Neural cell (in vitro differentiated cells): Measurements from ENCODE around the gene NTRK2. TPM values are rescaled to one million over a fixed set of nuclear protein-coding genes. Genes with fewer than 3 reads are reported as not detected.

Experiments used
- H2AFZ ChIP-seq: fragments of 200-600, 300-800 bp; sonication (generic), shearing (Covaris generic); 2 replicates; pipeline ENCODE4 v1.6.0; 2014; ENCODE audit warnings: low read depth, mild to moderate bottlenecking, antibody characterized with exemption, low read length, moderate library complexity
- H3F3A ChIP-seq: fragments of 200-600 bp; shearing (Covaris generic); 2 replicates; pipeline ENCODE4 v1.6.1; 2016; ENCODE audit warnings: mild to moderate bottlenecking, moderate library complexity, mixed read lengths, antibody characterized with exemption, low read length; ENCODE audit not compliant: insufficient read depth, poor library complexity, severe bottlenecking
- H3K27ac ChIP-seq: fragments of 200-600, 300-800 bp; sonication (generic), shearing (Covaris generic); 2 replicates; pipeline ENCODE4 v1.5.1; 2014; ENCODE audit warnings: mild to moderate bottlenecking, low read length, moderate library complexity
- H3K27me3 ChIP-seq: fragments of 300-800, 200-600 bp; sonication (generic), shearing (Covaris generic); 2 replicates; pipeline ENCODE4 v1.6.0; 2014; ENCODE audit warnings: mild to moderate bottlenecking, low read depth, low read length, moderate library complexity; ENCODE audit not compliant: insufficient read depth
- H3K36me3 ChIP-seq: fragments of 300-800, 200-600 bp; sonication (generic), shearing (Covaris generic); 2 replicates; pipeline ENCODE4 v1.5.1; 2014; ENCODE audit warnings: mild to moderate bottlenecking, antibody characterized with exemption, low read length, moderate library complexity; ENCODE audit not compliant: insufficient read depth
- H3K4me2 ChIP-seq: fragments of 300-800, 200-600 bp; sonication (generic), shearing (Covaris generic); 2 replicates; pipeline ENCODE4 v1.6.0; 2014; ENCODE audit warnings: mild to moderate bottlenecking, low read length
- H3K4me3 ChIP-seq: fragments of 300-800, 200-600 bp; sonication (generic), shearing (Covaris generic); 2 replicates; pipeline ENCODE4 v1.5.1; 2014; ENCODE audit warnings: mild to moderate bottlenecking, low read length, moderate library complexity
- H3K79me2 ChIP-seq: fragments of 200-600 bp; shearing (Covaris generic); replicated peaks from 2 replicates; pipeline ENCODE4 v1.6.0; 2014; ENCODE audit warnings: mild to moderate bottlenecking, low read length, moderate library complexity; ENCODE audit not compliant: insufficient read depth
- H3K9ac ChIP-seq: fragments of 300-800, 200-600 bp; sonication (generic), shearing (Covaris generic); 2 replicates; pipeline ENCODE4 v1.6.1; 2016; ENCODE audit warnings: mild to moderate bottlenecking, low read length, mixed read lengths
- H3K9me2 ChIP-seq: fragments of 200-600 bp; shearing (Covaris generic); 2 replicates; pipeline ENCODE4 v1.6.1; 2016; ENCODE audit warnings: mild to moderate bottlenecking, low read length, mixed read lengths; ENCODE audit not compliant: insufficient read depth
- H3K9me3 ChIP-seq: fragments of 200-600, 300-800 bp; sonication (generic), shearing (Covaris generic); 2 replicates; pipeline ENCODE4 v1.6.1; 2016; ENCODE audit warnings: mild to moderate bottlenecking, mixed run types, low read length, moderate library complexity, mixed read lengths
- H4K20me1 ChIP-seq: fragments of 200-600 bp; shearing (Covaris generic); 2 replicates; pipeline ENCODE4 v1.6.1; 2016; ENCODE audit warnings: mild to moderate bottlenecking, mixed run types; ENCODE audit not compliant: insufficient read depth
- CTCF ChIP-seq: fragments of 450-650 bp; IDR thresholded peaks from 2 replicates; pipeline ENCODE4 v1.5.1; 2014; ENCODE audit warnings: antibody characterized with exemption, mild to moderate bottlenecking, moderate library complexity; ENCODE audit not compliant: poor library complexity, severe bottlenecking
- EP300 ChIP-seq: fragments of 450-650 bp; conservative IDR thresholded peaks from 2 replicates; pipeline ENCODE4 v1.6.1; 2014; ENCODE audit warnings: antibody characterized with exemption, mild to moderate bottlenecking, moderate library complexity; ENCODE audit not compliant: poor library complexity, severe bottlenecking
- EZH2 ChIP-seq: fragments of 200-600, 300-800 bp; shearing (Covaris generic), sonication (generic); IDR thresholded peaks from 2 replicates; pipeline ENCODE4 v1.6.1; 2014; ENCODE audit warnings: antibody characterized with exemption, low read length, borderline replicate concordance, mild to moderate bottlenecking; ENCODE audit not compliant: insufficient read depth, poor library complexity, severe bottlenecking
- MXI1 ChIP-seq: fragments of 450-650 bp; conservative IDR thresholded peaks from 2 replicates; pipeline ENCODE4 v1.6.1; 2014; ENCODE audit warnings: antibody characterized with exemption, mild to moderate bottlenecking; ENCODE audit not compliant: poor library complexity, severe bottlenecking
- POLR2AphosphoS5 ChIP-seq: IDR thresholded peaks from 2 replicates; pipeline ENCODE4 v1.6.1; 2012
- RAD21 ChIP-seq: fragments of 450-650 bp; conservative IDR thresholded peaks from 2 replicates; pipeline ENCODE4 v1.6.1; 2014; ENCODE audit warnings: antibody characterized with exemption, mild to moderate bottlenecking, moderate library complexity
- SMC3 ChIP-seq: fragments of 450-650 bp; conservative IDR thresholded peaks from 2 replicates; pipeline ENCODE4 v1.6.1; 2014; ENCODE audit warnings: antibody characterized with exemption, mild to moderate bottlenecking, moderate library complexity; ENCODE audit not compliant: poor library complexity
- TAF1 ChIP-seq: IDR thresholded peaks from 2 replicates; pipeline ENCODE4 v1.6.1; 2012; ENCODE audit warnings: low read depth
- polyA plus RNA-seq: library from polyadenylated mRNA; depleted of rRNA; stranded (reverse); fragments of >200 nt; gene quantifications from 2 replicates; pipeline ENCODE4 v1.2.3, GENCODE V29; 2014
- TF ChIP-seq, protein P1 (sequence below): IDR thresholded peaks from 2 replicates; pipeline ENCODE4 v1.6.1; 2012; ENCODE audit warnings: borderline replicate concordance

NTRK2 gene
- polyA plus RNA-seq, 1 donor from 2014 or later: 14.2 TPM

- Histone ChIP-seq H2AFZ (no peak overlapping the region), H3K9ac (no peak overlapping the region), H3K27ac (no peak overlapping the region), H3K4me2 (no peak overlapping the region), H3K36me3 (no peaks in the 10 kb centered on the region), H3K9me3 (no peaks in the 10 kb centered on the region), H3K27me3 (no peaks in the 10 kb centered on the region), H3K4me3 (no peak overlapping the region), H3F3A (no peaks in the 10 kb centered on the region), H4K20me1 (no peaks in the 10 kb centered on the region), H3K79me2 (no peaks in the 10 kb centered on the region), H3K9me2 (no peaks in the 10 kb centered on the region)
- TF ChIP-seq, protein P1, sequence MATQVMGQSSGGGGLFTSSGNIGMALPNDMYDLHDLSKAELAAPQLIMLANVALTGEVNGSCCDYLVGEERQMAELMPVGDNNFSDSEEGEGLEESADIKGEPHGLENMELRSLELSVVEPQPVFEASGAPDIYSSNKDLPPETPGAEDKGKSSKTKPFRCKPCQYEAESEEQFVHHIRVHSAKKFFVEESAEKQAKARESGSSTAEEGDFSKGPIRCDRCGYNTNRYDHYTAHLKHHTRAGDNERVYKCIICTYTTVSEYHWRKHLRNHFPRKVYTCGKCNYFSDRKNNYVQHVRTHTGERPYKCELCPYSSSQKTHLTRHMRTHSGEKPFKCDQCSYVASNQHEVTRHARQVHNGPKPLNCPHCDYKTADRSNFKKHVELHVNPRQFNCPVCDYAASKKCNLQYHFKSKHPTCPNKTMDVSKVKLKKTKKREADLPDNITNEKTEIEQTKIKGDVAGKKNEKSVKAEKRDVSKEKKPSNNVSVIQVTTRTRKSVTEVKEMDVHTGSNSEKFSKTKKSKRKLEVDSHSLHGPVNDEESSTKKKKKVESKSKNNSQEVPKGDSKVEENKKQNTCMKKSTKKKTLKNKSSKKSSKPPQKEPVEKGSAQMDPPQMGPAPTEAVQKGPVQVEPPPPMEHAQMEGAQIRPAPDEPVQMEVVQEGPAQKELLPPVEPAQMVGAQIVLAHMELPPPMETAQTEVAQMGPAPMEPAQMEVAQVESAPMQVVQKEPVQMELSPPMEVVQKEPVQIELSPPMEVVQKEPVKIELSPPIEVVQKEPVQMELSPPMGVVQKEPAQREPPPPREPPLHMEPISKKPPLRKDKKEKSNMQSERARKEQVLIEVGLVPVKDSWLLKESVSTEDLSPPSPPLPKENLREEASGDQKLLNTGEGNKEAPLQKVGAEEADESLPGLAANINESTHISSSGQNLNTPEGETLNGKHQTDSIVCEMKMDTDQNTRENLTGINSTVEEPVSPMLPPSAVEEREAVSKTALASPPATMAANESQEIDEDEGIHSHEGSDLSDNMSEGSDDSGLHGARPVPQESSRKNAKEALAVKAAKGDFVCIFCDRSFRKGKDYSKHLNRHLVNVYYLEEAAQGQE: no peak
- TF ChIP-seq SMC3 (no peak), POLR2AphosphoS5 (no peak), RAD21 (no peak), TAF1 (no peak), EP300 (no peak), EZH2 (no peak), CTCF (no peak), MXI1 (no peak)
These were observed 356.1 kb downstream of the NTRK2 start for GRCh38 chr9:85025638-85026037.

- no peaks in the 10 kb centered on the region for H3K9me3 ChIP-seq
- no peaks in the 10 kb centered on the region for H3K36me3 ChIP-seq
- H4K20me1 ChIP-seq: no peaks in the 10 kb centered on the region
- H3K9me2 ChIP-seq: no peaks in the 10 kb centered on the region
- no peaks in the 10 kb centered on the region for H3K27me3 ChIP-seq
- H2AFZ ChIP-seq: no peak overlapping the region
- TF ChIP-seq CTCF (no peak), EZH2 (no peak), POLR2AphosphoS5 (no peak), RAD21 (no peak), SMC3 (no peak), MXI1 (no peak), EP300 (no peak), TAF1 (no peak)
- TF ChIP-seq, protein P1: no peak
- H3F3A ChIP-seq: no peaks in the 10 kb centered on the region
- no peak overlapping the region for H3K4me3 ChIP-seq
- no peak overlapping the region for H3K9ac ChIP-seq
- H3K4me2 ChIP-seq: no peak overlapping the region
- no peak overlapping the region for H3K27ac ChIP-seq
- no peaks in the 10 kb centered on the region for H3K79me2 ChIP-seq
These were observed 358.3 kb downstream of the NTRK2 start for GRCh38 chr9:85027870-85028269.
